ENCODE results near the gene DPP4. TPM values are rescaled to one million over a fixed set of nuclear protein-coding genes. Genes with fewer than 3 reads are reported as not detected.
"Not testable (repeated sequence)": the region's sequence is repeated elsewhere in the genome, so short reads cannot be mapped to it uniquely, and the experiment has no call there.

Gene DPP4
- total RNA-seq, 1 donor from 2014 or later = 86.7 TPM

DNA sequence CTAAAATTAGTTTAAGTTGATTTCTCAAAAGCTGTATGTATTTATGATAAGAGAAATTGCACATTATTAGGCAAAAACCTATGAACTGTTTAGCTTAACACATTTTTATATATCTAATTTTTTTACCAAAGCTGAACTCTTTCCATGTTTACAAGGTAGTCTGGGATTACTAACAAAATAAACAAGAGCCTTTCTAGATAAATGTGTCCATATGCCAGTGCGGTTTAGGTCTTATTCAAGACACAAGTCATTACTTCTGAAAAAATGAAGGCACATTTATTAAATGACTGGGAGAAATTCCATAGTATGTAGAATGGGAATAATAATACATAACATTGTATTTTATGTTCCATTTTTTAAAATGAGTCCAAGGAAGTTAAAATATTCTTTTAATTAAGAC, 82.0 kb downstream of the DPP4 start:
- no peak for DNase-seq (ENCODE audit: low spot score)

DNA sequence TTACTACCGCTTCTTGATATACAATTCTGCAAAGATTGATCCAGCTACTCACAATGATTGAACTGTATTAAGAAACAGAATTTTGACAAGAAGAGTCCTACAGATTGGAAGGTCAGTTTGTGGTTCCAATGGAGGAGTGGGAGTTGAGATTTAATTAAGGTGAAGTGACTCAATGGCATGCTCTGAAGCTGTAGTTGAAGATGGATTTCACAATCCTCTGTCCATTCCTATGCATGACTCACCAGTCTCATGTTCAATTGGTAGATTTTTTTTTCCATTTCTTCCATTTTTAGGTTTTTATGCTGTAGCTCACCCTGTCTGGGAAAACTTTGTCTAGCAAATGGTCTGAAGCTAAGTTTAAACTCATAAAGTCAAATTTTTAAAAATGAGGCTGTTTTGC, 83.3 kb downstream of the DPP4 start:
- DNase-seq (ENCODE audit: low spot score) = peak; percentile 37

DNA sequence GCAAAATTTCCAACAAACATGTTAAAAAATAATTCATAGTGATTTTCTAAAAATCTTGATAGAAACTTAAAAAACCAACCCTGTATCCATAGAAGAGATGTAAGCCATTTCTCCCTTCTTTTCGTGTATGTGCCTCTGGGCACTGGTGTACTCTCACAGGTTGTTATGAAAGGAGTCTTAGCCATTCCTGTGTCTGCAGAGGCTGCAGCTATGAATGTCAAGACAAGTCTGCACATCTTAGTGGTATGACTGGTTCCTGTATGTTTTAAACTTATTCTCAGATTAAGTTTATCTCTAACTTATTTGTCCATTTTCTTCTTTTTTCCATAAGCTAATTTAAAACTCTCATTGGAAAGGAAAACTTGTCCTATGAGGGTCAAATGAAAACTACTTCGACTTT, 84.0 kb downstream of the DPP4 start:
- no peak for DNase-seq (ENCODE audit: low spot score)

DNA sequence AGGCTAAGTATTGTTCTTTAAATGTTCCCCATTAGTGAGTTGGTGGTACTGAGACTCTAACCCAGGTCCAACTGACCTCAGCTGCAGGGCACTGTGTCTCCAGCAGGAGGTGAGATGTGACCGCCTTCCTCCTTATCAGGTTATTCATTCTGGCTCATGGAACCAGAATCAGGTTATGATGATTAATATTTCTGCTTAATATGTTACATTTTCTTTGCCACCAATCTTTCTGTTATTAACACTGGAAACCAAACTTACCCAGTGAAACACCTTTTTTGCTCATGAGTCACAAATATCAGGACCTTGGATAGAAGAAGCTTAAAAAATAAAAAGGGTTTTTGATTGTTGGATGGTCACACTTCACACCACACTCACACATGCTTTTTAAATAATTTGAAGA, 85.4 kb downstream of the DPP4 start:
- DNase-seq (ENCODE audit: low spot score) = no peak

DNA sequence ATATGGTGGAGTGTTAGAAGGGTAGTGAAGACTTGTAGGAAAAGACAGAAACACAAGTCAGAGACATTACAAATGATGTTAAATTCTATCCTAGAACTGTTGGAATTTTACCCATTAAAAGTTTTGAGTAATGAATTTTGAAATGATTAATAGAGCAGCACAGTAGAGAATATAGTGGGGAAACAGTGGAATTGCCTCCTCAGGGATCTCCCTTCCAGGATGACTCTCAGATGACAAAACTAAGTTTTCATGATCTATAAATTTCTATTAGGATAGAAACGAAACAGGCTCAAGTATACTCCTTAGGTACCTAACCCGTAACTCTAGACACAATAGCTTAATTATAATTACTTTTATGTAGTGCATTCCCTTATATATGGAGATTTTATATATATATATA, 86.7 kb downstream of the DPP4 start:
- no peak for DNase-seq (ENCODE audit: low spot score)

DNA sequence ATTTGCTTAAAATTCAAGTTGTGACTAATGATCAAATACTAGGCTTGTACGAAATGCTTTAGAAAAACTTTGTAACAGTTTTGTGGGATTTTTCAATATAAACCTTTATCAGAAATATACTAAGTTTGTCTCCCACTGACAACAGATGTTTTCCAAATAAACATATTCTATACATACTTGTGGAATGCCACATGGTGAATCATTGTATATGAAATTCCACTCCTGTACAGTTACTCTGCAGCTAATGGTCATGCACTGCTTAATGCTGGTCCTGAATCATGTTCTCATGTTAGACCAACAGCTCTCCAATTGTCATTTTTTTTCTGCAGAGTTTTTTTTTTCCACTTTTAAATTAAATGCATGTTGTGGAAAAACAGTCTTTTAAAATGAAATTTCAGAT, 90.1 kb downstream of the DPP4 start:
- DNase-seq (ENCODE audit: low spot score) = no peak

DNA sequence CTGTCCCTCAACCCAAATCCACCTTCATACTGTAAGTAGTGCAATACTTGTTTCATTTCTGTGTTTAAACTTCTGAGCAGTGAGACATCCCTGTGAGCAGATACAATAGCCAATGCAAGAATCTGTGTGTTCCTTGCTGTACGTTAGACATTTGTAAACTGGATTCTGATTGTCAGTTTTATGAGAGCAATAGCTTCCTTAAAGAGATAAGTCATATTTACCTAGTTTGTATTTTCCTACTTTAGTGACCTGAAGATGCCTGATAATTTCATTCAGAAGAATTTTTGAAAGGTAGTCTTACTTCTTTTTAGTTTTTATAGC, 90.7 kb downstream of the DPP4 start:
- no peak for DNase-seq (ENCODE audit: low spot score)

DNA sequence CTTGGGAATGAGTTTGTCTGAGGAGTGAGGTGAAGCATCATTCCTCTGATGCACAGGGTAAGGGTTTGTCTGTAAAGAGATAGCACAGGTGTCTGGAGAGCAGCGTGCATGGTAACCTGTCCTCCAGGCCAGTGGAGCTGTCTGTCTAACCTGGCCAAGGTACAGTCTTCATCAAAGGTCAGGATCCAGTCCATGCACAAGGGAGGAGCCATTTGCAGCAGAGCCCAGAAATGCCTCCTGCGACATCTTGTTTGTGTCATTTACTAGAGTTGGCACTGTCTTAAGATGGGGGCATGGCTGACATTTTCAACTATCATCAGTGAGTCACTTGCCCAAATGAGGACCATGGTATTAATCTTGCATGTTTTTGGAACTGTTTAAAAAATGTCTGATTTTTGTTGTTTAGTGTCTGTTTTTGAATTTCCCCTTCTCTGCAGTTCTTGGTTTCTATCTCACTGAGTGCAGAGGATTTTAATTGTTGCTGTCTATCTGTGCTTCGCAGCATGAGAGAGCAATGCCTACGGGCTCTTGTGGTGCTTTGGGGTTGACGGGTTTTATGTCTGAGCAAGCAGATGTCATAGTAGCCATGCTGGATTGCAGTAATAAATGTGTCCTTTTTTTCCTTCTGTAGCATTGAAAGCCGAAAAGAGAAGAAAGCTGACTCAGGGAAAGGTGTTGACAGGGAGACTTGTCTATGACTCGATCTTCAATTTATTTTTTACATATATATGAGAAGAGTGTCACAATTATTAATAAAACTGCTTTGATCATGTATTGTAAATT, 91.3 kb downstream of the DPP4 start:
- no peak for DNase-seq (ENCODE audit: low spot score)

DNA sequence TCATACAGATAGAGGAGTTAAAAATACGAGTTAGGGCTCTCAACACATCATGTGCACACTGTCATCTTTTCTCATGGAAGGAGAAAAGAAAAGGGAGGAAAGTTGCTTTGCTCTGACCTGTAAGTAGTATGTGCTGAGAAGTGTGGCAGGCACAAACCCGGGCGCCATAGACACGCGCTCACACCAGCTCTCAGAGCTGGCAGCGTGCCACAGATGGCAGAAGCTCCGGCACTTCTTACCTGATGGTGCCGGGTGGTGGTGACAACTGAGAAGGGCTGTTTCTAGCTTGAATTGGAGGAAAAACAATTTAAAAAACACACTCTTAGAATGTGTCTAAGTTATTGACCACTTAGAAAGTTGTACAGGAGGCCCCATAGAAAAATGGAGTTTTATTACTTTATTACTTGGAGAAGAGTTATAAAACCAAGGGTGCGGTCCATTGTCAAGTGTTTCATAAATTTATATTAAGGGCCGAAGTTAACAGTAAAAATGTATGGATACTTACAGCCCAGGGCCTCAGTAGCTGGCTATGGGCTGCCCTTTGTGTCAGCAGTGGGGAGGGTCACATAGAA, 92.2 kb downstream of the DPP4 start:
- no peak for DNase-seq (ENCODE audit: low spot score)

DNA sequence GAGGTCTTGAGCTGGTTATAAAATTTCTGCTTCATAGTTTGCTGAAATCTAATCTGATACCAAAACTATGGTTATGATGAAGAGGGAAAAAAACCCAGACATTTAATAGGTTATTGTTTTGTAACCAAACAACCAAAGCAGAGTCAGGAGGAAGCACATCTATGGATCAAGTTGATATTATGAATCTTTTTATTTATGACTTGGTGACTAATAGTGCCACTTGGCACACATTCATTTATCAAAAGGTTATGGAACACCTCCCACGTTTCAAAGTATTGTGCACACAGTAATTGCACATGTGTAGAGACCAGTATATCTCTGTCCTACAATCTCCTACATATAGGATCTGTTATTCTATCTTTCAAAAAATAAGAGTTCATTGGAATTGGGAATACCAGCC, 93.0 kb downstream of the DPP4 start:
- no peak for DNase-seq (ENCODE audit: low spot score)

DNA sequence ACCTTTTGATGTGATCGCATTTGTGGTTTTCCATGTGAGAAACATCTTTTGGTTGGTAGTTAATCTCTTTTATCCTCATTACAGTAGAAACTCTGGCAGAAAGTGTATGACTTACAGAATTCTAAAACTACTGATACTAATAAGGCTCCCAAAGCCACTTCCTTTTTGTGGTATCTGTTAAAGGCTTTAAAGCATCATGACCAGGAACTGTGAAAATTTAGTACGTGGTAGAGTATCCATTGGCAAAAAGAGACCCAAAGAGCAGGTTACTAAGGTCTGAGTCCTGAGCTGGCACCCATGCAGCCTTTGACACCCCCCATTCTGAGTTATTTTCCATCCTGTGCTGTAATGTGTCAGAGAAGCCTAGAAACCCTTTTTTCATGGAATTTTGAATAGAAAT, 94.5 kb downstream of the DPP4 start:
- no peak for DNase-seq (ENCODE audit: low spot score)

DNA sequence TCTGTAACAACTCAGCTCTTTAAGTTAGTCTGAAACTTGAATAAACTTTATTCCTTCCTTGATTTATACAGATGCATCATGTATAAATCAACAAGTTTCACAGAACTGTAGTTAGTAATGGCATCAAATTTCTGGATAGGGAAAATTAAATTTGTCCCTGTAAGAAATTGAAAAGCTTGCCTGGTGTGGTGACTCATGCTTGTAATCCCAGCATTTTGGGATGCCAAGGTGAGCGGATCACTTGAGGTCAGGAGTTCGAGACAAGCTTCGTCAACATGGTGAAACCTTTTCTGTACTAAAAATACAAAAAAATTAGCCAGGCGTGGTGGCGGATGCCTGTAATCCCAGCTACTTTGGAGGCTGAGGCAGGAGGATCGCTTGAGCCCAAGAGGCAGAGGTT, 96.1 kb downstream of the DPP4 start:
- not testable (repeated sequence) for DNase-seq (ENCODE audit: low spot score)

DNA sequence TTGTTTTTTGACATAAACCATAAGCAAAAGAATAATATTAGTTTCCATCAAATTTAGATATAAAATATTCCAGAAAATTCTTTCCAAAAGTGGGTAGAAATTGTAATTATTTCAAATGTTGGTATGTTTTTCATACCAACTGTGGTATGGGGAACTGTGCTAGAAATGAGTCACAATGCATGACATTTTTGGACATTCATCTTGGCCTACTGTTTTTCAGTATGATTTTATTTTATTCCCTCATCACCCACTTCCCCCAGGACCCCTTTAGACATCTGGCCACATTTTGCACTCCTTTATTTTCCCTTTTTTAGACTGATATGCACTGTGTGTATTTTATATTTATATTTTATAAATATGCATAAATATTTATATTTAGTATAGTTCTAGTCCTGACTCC, 97.1 kb downstream of the DPP4 start:
- DNase-seq (ENCODE audit: low spot score) = no peak

DNA sequence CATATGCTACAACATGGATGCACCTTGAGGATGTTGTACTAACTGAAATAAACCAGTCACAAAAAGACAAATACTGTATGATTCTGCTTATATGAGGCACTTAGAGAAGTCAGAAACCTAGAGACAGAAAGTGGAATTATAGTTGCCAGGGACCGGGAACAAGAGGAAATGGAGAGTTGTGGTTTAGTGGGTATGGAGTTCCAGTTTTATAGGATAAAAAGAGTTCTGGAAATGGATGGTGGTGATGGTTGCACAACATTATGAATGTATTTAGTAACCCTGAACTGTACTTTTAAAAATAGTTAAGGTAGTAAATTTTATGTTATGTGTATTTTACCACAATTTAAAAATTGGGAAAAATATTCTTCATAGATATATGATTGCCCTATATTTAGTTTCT, 97.7 kb downstream of the DPP4 start:
- no peak for DNase-seq (ENCODE audit: low spot score)

DNA sequence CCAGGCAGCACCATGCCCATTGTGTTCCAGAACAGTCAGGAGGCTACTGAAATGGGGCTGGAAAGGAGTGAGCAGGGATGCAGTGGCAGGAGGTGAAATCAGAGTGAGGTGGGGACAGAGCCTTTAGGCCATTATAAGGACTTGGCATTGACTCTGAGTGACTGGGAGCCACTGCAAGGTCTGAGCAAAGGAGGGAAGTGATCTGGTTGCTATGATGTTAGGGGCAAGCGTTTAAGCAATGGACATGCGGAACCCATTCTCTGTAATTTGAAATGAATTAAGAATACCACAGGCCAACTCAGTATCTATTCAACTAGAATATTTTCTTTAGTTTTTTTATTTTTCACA, 98.2 kb downstream of the DPP4 start:
- DNase-seq (ENCODE audit: low spot score) = no peak

DNA sequence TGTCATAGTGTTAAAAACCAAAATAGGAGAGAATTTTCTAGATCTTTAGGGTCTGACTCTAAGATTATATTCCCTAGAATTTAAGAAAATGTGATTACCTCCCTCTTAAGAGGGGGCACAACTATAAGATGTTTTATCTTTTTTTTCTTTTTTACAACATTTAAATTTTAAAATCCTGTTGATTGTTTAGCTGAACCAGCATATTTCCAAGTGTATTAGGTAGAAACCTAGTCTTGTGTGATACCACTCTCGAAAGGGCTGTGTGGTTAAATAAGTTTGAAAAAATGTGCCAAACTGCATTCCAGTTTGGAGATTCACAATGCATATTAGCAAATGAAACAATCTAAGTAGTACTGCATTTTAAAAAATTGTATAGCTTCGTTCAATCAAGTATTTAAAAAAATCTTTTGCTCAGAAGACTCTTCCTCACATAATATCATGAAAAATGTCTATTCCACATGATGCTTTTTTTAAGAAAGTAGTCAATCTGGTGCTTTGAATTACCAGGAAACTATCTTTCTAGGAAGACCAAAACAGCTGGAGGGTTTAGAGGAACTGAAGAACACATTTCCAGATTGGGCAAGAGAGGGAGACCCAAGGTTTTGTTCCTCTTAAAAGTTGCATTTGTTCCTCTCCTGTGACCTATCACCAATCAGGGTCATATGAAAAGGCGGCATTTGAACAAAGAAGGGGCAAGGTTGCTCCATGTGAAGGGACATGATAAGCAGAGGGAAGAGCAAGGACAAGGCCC, 98.8 kb downstream of the DPP4 start:
- no peak for DNase-seq (ENCODE audit: low spot score)

DNA sequence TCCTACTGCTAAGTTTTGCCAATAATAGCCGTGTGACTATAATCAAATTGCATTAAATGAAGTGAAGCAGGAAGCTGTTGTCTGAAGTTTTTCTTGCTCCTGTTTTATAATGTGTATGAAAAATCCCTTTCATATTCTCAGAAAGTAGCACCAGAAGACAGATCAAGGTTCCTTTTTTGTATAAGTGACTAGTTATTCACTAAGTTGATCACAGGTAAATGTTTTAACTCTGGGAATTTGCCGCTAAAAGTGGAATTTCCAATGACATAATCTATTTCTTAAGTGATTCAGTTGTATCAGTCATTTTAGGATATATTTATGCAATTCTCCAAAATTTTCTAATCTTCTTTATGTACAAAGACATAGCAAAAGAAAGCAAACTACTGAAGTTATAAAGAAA, 99.6 kb downstream of the DPP4 start:
- DNase-seq (ENCODE audit: low spot score) = no peak

DNA sequence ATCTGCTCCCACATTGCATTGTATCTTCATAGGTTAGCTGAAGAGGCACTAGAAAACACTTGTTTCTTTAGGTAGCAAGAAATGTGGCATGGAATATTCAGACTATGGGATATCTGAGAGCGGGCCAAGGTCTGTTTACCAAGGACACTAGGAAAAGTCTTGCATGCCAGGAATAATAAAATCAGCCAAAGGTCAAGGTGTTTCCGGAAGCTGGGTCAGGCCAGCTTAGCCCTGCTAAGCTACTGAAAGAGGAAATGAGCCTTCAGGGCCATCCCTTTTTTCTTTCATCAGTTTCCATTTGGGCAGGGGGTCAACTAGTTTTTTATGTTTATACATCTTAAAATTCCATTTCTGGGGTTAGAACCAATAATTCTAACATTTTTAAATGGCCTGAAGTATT, 101.1 kb downstream of the DPP4 start:
- no peak for DNase-seq (ENCODE audit: low spot score)

DNA sequence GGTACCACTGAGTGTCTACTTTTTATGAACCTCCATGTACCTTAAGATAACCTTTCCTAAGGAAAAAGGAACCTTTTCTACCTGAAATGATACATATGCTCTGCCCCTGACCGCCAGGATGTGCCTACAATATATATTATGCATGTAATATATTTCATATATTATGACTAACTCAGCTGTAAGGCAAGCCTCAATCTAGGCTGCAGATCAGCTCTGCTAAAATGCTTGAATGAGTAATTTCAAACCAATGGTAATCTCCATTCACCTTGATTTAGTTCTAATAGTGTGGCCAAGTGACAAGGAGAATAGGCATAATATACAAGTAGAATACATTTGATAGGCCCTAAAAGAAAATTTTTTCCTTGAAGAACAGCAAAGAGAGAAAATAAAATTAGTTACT, 101.8 kb downstream of the DPP4 start:
- no peak for DNase-seq (ENCODE audit: low spot score)

DNA sequence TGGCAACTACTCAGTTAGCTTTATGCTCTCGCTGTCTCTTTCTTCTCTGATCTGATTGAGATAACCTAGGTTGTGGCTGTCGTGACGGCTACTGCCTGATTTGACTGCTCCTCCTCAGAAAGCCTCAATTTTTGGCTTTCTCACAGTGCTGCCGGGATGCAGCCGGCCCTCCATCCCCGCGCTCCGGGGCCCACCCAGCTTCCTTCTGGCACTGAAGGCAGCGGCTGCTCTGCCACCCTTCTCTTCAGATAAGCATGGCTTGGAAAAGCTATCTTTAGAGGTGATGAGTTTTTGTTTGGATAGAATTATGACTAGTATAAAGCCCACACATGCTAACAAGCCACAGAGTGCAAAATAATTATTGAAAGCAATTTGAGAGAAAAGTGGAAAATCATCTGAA, 102.5 kb downstream of the DPP4 start:
- no peak for DNase-seq (ENCODE audit: low spot score)

DNA sequence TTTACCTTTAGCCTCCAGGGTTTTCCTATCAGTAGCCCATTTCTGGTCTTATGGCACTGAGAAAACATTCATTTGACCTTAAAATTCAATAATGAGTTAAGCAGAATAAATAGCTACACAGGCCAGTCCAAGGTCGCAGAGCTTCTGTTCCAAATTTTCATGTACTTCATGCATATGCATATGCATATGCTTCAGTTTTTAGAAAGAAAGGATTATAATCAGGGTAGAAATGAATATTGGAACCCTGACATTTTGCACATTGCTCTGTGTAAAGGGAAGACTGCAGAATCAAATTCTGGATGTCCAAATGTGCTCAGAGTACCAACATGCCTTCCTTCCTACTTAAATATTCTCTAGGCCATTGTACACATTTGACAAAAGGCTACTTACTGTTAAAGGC, 104.9 kb downstream of the DPP4 start:
- no peak for DNase-seq (ENCODE audit: low spot score)

DNA sequence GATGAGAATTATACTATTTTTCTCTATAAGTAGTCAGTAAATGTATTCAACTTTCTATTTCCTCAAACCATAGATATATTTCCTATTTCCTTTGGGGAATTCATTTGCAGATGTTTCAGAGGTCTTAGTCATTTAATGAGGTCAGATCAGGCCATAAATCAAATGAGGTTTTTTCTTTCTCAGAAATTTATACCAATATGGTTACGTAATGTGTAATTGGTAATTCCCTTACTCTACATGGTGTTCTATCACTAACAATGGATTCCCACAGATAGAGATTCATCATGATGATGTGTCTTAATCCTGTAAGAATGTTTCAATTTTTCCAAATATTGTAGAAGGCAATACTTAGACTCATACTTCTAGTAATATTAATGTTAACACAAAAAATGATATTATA, 108.0 kb downstream of the DPP4 start:
- no peak for DNase-seq (ENCODE audit: low spot score)

DNA sequence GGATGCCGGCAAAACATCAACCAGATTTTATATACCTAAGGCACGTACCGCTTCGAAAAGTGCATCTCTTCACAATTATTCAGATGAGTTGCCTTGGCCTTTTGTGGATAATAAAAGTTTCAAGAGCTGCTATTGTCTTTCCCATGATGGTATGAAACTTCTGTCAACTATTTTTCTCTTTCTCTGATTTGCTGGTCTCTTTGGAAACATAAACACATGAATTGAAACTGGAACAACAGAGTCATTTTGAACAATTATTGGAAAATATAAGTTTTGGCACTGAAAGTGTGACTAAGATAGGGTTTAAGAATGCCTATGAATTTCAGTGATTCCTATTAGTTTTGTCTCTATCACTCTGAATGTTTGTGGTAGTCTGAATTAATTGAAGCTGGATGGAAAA, 109.9 kb downstream of the DPP4 start:
- DNase-seq (ENCODE audit: low spot score) = no peak

Measured in umbilical cord (tissue), 2 donors.